Neural progenitor cell (in vitro differentiated cells): ENCODE measurements around the gene DPF3. TPM values are rescaled to one million over a fixed set of nuclear protein-coding genes. Genes with fewer than 3 reads are reported as not detected.

Experiments
- DNase-seq: peaks from one replicate; pipeline ENCODE4 v3.0.0-alpha.2; 2016; ENCODE audit warnings: low spot score
- H2AFZ ChIP-seq: fragments of 200-600 bp; sonication (generic); replicated peaks from 2 replicates; pipeline ENCODE4 v1.6.1; 2016; ENCODE audit warnings: antibody characterized with exemption
- H3F3A ChIP-seq: fragments of 200-600 bp; sonication (generic); 2 replicates; pipeline ENCODE4 v1.6.1; 2016; ENCODE audit warnings: antibody characterized with exemption, low read depth
- H3K27ac ChIP-seq: fragments of 200-600 bp; sonication (generic); 2 replicates; pipeline ENCODE4 v1.5.1; 2016; ENCODE audit warnings: mild to moderate bottlenecking
- H3K27me3 ChIP-seq: fragments of 200-600 bp; sonication (generic); 2 replicates; pipeline ENCODE4 v1.6.1; 2016; ENCODE audit warnings: mild to moderate bottlenecking, moderate library complexity
- H3K36me3 ChIP-seq: fragments of 200-600 bp; sonication (generic); 2 replicates; pipeline ENCODE4 v1.5.1; 2016
- H3K4me1 ChIP-seq: fragments of 200-600 bp; sonication (generic); 2 replicates; pipeline ENCODE4 v1.6.1; 2016; ENCODE audit warnings: mixed run types
- H3K4me2 ChIP-seq: fragments of 200-600 bp; sonication (generic); 2 replicates; pipeline ENCODE4 v1.6.1; 2016
- H3K4me3 ChIP-seq: fragments of 200-600 bp; sonication (generic); 2 replicates; pipeline ENCODE4 v1.5.1; 2016
- H3K79me2 ChIP-seq: fragments of 200-600 bp; sonication (generic); 2 replicates; pipeline ENCODE4 v1.6.1; 2016; ENCODE audit warnings: low read depth
- H3K9ac ChIP-seq: fragments of 200-600 bp; sonication (generic); 2 replicates; pipeline ENCODE4 v1.6.1; 2016
- H3K9me3 ChIP-seq: fragments of 200-600 bp; sonication (generic); 2 replicates; pipeline ENCODE4 v1.5.1; 2016; ENCODE audit warnings: low read depth
- H4K20me1 ChIP-seq: fragments of 200-600 bp; sonication (generic); 2 replicates; pipeline ENCODE4 v1.6.1; 2016; ENCODE audit warnings: low read depth
- H3K27ac Mint-ChIP-seq: 3 replicates; pipeline ENCODE4 v1.8.0; 2021; ENCODE audit warnings: mixed read lengths
- H3K27me3 Mint-ChIP-seq: 2 replicates; pipeline ENCODE4 v1.8.0; 2022; ENCODE audit warnings: low read depth, mild to moderate bottlenecking, inconsistent platforms, moderate library complexity, mixed read lengths; ENCODE audit not compliant: insufficient read depth
- H3K36me3 Mint-ChIP-seq: 3 replicates; pipeline ENCODE4 v1.8.0; 2021; ENCODE audit warnings: mixed read lengths
- H3K4me1 Mint-ChIP-seq: 3 replicates; pipeline ENCODE4 v1.8.0; 2021; ENCODE audit warnings: mixed read lengths
- H3K4me3 Mint-ChIP-seq: 3 replicates; pipeline ENCODE4 v1.8.0; 2021; ENCODE audit warnings: mild to moderate bottlenecking, moderate library complexity, mixed read lengths
- H3K9me3 Mint-ChIP-seq: 3 replicates; pipeline ENCODE4 v1.8.0; 2020; ENCODE audit warnings: mixed read lengths
- EZH2 ChIP-seq: fragments of 200-600 bp; sonication (generic); IDR thresholded peaks from 2 replicates; pipeline ENCODE4 v1.6.1; 2017; ENCODE audit warnings: antibody characterized with exemption, mild to moderate bottlenecking, moderate library complexity
- EZH2phosphoT487 ChIP-seq: fragments of 200-600 bp; sonication (generic); IDR thresholded peaks from 2 replicates; pipeline ENCODE4 v1.6.1; 2017; ENCODE audit warnings: antibody characterized with exemption
- total RNA-seq: library from RNA; depleted of rRNA; stranded (reverse); fragments of >200 nt; gene quantifications from 2 replicates; pipeline ENCODE4 v1.2.3, GENCODE V29; 2015; ENCODE audit warnings: low replicate concordance
- TF ChIP-seq, protein P1 (sequence below): fragments of 200-600 bp; sonication (generic); IDR thresholded peaks from 2 replicates; pipeline ENCODE4 v1.5.1; 2017; ENCODE audit warnings: antibody characterized with exemption, mild to moderate bottlenecking

Gene DPF3
- total RNA-seq, 1 donor from 2014 or later, result not detected

DNA sequence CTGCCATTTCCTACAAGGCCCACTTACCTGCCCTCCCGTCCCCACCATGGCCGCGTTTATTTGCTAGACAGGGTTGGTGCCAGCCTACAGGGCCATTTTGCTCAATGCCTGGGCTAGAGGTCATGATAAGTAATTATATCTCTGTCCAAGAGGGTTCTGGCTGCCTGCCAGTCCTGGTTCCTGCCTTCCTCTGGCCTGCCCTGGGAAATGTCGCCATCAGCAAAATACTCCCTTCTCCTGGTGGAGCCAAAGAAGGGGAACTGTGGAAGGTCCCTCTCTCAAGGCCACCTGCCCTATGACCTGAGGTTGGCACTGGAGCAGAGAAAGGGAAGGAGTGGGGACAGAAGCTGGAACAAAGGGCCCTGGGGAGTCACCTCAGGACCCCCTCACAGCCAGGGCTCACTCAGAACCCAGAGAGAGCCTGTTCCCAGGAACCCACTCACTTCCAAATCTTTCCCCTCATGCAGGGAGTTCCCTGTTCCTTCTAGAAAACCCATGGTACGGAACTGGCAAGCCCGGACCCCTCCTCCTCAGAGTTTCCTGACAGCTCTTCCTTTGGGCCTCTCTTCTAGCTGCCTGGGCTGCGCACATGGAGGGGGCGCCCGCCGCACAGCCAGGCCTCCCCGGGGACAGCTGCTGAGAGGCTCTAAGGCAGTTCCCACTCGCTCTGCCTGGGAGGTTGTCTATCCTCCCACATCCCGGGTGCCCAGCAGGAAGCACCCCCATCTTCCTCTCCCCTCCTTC, 280.5 kb downstream of the DPF3 start:
- no peak overlapping the region for H2AFZ ChIP-seq

DNA sequence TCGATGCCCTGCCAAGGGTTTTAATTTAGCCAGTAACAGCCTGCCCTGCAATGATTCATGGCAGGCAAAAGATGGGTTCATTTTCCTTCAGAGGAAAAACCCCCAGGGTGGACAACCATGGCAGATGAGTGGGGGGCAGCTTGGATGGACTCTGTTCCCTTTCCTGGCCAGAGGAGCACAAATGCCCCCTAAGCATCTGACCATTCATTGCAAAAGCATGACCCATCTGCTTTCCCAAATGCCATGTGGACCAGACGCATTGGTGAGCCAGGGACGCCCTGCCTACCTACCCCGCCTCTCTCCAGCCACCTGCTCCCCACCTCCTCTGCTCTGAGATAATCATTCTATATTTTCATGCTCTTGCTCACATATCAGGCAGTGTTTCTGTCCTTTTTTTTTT, 281.9 kb downstream of the DPF3 start:
- H3K9me3 ChIP-seq, result no peaks in the 10 kb centered on the region
- H3K4me2 ChIP-seq, result no peak overlapping the region
- TF ChIP-seq, protein P1, sequence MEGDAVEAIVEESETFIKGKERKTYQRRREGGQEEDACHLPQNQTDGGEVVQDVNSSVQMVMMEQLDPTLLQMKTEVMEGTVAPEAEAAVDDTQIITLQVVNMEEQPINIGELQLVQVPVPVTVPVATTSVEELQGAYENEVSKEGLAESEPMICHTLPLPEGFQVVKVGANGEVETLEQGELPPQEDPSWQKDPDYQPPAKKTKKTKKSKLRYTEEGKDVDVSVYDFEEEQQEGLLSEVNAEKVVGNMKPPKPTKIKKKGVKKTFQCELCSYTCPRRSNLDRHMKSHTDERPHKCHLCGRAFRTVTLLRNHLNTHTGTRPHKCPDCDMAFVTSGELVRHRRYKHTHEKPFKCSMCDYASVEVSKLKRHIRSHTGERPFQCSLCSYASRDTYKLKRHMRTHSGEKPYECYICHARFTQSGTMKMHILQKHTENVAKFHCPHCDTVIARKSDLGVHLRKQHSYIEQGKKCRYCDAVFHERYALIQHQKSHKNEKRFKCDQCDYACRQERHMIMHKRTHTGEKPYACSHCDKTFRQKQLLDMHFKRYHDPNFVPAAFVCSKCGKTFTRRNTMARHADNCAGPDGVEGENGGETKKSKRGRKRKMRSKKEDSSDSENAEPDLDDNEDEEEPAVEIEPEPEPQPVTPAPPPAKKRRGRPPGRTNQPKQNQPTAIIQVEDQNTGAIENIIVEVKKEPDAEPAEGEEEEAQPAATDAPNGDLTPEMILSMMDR, result no peak
- TF ChIP-seq EZH2, result no peak
- TF ChIP-seq EZH2phosphoT487, result no peak
- H3K36me3 ChIP-seq, result no peaks in the 10 kb centered on the region
- H3K27ac Mint-ChIP-seq, result no peak overlapping the region
- no peak overlapping the region for H3K4me3 ChIP-seq
- no peak overlapping the region for H3K27ac ChIP-seq
- no peaks in the 10 kb centered on the region for H3F3A ChIP-seq
- no peak for DNase-seq
- H3K4me3 Mint-ChIP-seq, result no peak overlapping the region
- H4K20me1 ChIP-seq, result no peaks in the 10 kb centered on the region
- H3K9me3 Mint-ChIP-seq, result peaks cover 5% of the 10 kb centered on the region
- H3K9ac ChIP-seq, result no peak overlapping the region
- peaks cover under 1% of the 10 kb centered on the region for H3K4me1 ChIP-seq
- no peaks in the 10 kb centered on the region for H3K79me2 ChIP-seq
- H3K36me3 Mint-ChIP-seq, result no peaks in the 10 kb centered on the region
- H3K4me1 Mint-ChIP-seq, result peaks cover 59% of the 10 kb centered on the region
- H3K27me3 ChIP-seq, result no peaks in the 10 kb centered on the region
- H3K27me3 Mint-ChIP-seq, result peaks cover 9% of the 10 kb centered on the region
- H2AFZ ChIP-seq, result no peak overlapping the region

More for the DNA sequence above, 280.5 kb downstream of the DPF3 start:
- Histone ChIP-seq H3K9me3 (no peaks in the 10 kb centered on the region), H3K79me2 (no peaks in the 10 kb centered on the region), H3K9ac (no peak overlapping the region), H3K4me1 (peaks cover 11% of the 10 kb centered on the region), H3K36me3 (no peaks in the 10 kb centered on the region), H3K4me2 (no peak overlapping the region), H3K27me3 (no peaks in the 10 kb centered on the region), H3K27ac (no peak overlapping the region), H3K4me3 (no peak overlapping the region), H3F3A (no peaks in the 10 kb centered on the region), H4K20me1 (no peaks in the 10 kb centered on the region)
- Mint-ChIP-seq H3K4me3 (no peak overlapping the region), H3K27me3 (peaks cover 7% of the 10 kb centered on the region), H3K9me3 (peaks cover 5% of the 10 kb centered on the region), H3K27ac (no peak overlapping the region), H3K4me1 (peaks cover 59% of the 10 kb centered on the region), H3K36me3 (no peaks in the 10 kb centered on the region)
- no peak for DNase-seq
- TF ChIP-seq EZH2phosphoT487, result no peak
- no peak for TF ChIP-seq EZH2
- TF ChIP-seq, protein P1, result no peak

DNA sequence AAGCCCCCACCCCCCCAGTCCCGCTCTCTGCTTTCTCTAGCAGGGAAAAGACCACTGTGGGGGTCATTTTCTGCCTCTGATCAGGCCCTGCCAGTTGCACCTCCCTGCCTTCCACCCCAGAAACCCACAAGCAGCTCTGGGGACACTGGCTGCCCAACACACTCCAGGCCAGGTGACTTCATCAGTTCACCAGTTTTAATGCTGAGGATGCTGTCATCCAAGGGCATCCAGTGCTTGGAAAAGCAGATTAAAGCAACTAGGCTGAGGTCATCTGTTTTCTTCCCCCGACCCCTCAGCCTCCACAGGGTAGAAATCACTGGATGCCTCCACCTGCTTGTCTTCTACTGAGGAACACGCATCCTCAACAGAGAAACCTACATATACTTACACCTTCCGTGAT, 282.4 kb downstream of the DPF3 start:
- H4K20me1 ChIP-seq, result no peaks in the 10 kb centered on the region
- Mint-ChIP-seq H3K36me3 (no peaks in the 10 kb centered on the region), H3K4me3 (no peak overlapping the region), H3K27ac (peak overlapping the region; percentile 66), H3K27me3 (peaks cover 9% of the 10 kb centered on the region), H3K9me3 (peaks cover 8% of the 10 kb centered on the region), H3K4me1 (peaks cover 59% of the 10 kb centered on the region)
- no peaks in the 10 kb centered on the region for H3K27me3 ChIP-seq
- no peak overlapping the region for H3K4me2 ChIP-seq
- no peaks in the 10 kb centered on the region for H3K36me3 ChIP-seq
- H3K9ac ChIP-seq, result no peak overlapping the region
- no peaks in the 10 kb centered on the region for H3K4me1 ChIP-seq
- no peak for DNase-seq
- TF ChIP-seq EZH2, result no peak
- TF ChIP-seq, protein P1, result no peak
- no peak for TF ChIP-seq EZH2phosphoT487
- no peaks in the 10 kb centered on the region for H3K9me3 ChIP-seq
- H2AFZ ChIP-seq, result no peak overlapping the region
- no peak overlapping the region for H3K4me3 ChIP-seq
- H3F3A ChIP-seq, result no peaks in the 10 kb centered on the region
- H3K27ac ChIP-seq, result no peak overlapping the region
- H3K79me2 ChIP-seq, result no peaks in the 10 kb centered on the region
